ENCODE results near the gene UBN1.

UBN1 gene

GRCh38 chr16:4882633-4883285 is 35.5 kb downstream of the UBN1 start:
- peak; percentile 30 for DNase-seq (ENCODE audit: low read depth)
- H3K4me3 ChIP-seq (ENCODE audit: low read depth, low read length), result no peak overlapping the region
- no peak for TF ChIP-seq CTCF (IDR thresholded peaks at IDR 0.05; ENCODE audit: control insufficient read depth, extremely low read depth, insufficient read depth)

GRCh38 chr16:4883501-4883900 is 36.2 kb downstream of the UBN1 start:
- DNase-seq (ENCODE audit: low read depth), result no peak
- no peak for TF ChIP-seq CTCF (IDR thresholded peaks at IDR 0.05; ENCODE audit: control insufficient read depth, extremely low read depth, insufficient read depth)
- no peak overlapping the region for H3K4me3 ChIP-seq (ENCODE audit: low read depth, low read length)

- no peak overlapping the region for H3K4me3 ChIP-seq (ENCODE audit: low read depth, low read length)
- no peak for TF ChIP-seq CTCF (IDR thresholded peaks at IDR 0.05; ENCODE audit: control insufficient read depth, extremely low read depth, insufficient read depth)
- no peak for DNase-seq (ENCODE audit: low read depth)
Measured at GRCh38 chr16:4884209-4884608, 36.9 kb downstream of the UBN1 start.

- H3K4me3 ChIP-seq (ENCODE audit: low read depth, low read length), result no peak overlapping the region
- no peak for DNase-seq (ENCODE audit: low read depth)
- no peak for TF ChIP-seq CTCF (IDR thresholded peaks at IDR 0.05; ENCODE audit: control insufficient read depth, extremely low read depth, insufficient read depth)
Measured at GRCh38 chr16:4884972-4885874, 37.9 kb downstream of the UBN1 start.

GRCh38 chr16:4886151-4886550 is 38.9 kb downstream of the UBN1 start:
- DNase-seq (ENCODE audit: low read depth), result no peak
- no peak for TF ChIP-seq CTCF (IDR thresholded peaks at IDR 0.05; ENCODE audit: control insufficient read depth, extremely low read depth, insufficient read depth)
- no peak overlapping the region for H3K4me3 ChIP-seq (ENCODE audit: low read depth, low read length)

GRCh38 chr16:4888428-4889135 is 41.3 kb downstream of the UBN1 start:
- DNase-seq (ENCODE audit: low read depth), result peak; percentile 72
- TF ChIP-seq CTCF (IDR thresholded peaks at IDR 0.05; ENCODE audit: control insufficient read depth, extremely low read depth, insufficient read depth), result no peak
- H3K4me3 ChIP-seq (ENCODE audit: low read depth, low read length), result peak overlapping the region; percentile 14; the same call in 1 of the 2 replicates
